ENCODE data around the gene TNS4. TPM values are rescaled to one million over a fixed set of nuclear protein-coding genes. Genes with fewer than 3 reads are reported as not detected.

The TNS4 gene
- total RNA-seq, 1 experiment from 2014 or later = 36.6 TPM

GRCh38 chr17:40478486-40478885, 22.9 kb downstream of the TNS4 start (continued):
- TF ChIP-seq CTCF (IDR thresholded peaks at IDR 0.05 in 2 of 3, conservative IDR thresholded peaks at IDR 0.05 in 1 of 3; ENCODE audit: borderline replicate concordance in 1 of 3, insufficient read depth in 1 of 3, low read depth in 2 of 3, low read length in 2 of 3) = no peak
- no peak for TF ChIP-seq EZH2phosphoT487 (IDR thresholded peaks at IDR 0.05; ENCODE audit: borderline replicate concordance)
- no peak for TF ChIP-seq CEBPB (IDR thresholded peaks at IDR 0.05; ENCODE audit: low read depth)
- no peak for TF ChIP-seq ZFX (IDR thresholded peaks at IDR 0.05)
- no peak for TF ChIP-seq ZBTB33 (IDR thresholded peaks at IDR 0.05; ENCODE audit: extremely low read depth, insufficient replicate concordance, low read length)
- TF ChIP-seq ATF3 (IDR thresholded peaks at IDR 0.05) = no peak
- no peak for TF ChIP-seq CBX3 (IDR thresholded peaks at IDR 0.05; ENCODE audit: low read depth)

- DNase-seq (ENCODE audit: low read depth, low spot score) = no peak
- POLR2A ChIA-PET = interaction anchor here (0.6 kb wide), 1 partner anchor 1987 kb away, joined by 3 read pairs; no protein-coding TSS in a partner anchor
Measured at GRCh38 chr17:40477796-40478195, 23.6 kb downstream of the TNS4 start.

More at GRCh38 chr17:40477796-40478195, 23.6 kb downstream of the TNS4 start:
- Histone ChIP-seq H3K9me3 (ENCODE audit: control insufficient read depth in 1 of 2, insufficient read depth in 1 of 2, low read depth in 1 of 2, low read length in 2 of 2) (no peaks in the 10 kb centered on the region), H3K9me2 (ENCODE audit: insufficient read depth) (no peaks in the 10 kb centered on the region), H3K9ac (ENCODE audit: low read length) (no peak overlapping the region), H3K4me1 (ENCODE audit: control insufficient read depth in 1 of 2, insufficient read depth in 2 of 2, low read length in 2 of 2) (peaks cover 30 to 68% of the 10 kb centered on the region in 2 experiments), H3K27me3 (ENCODE audit: insufficient read depth, low read length) (no peaks in the 10 kb centered on the region), H4K20me1 (ENCODE audit: insufficient read depth) (no peaks in the 10 kb centered on the region), H3K4me3 (replicated peaks in 1 of 2; ENCODE audit: low read depth in 1 of 2, low read length in 2 of 2) (no peak overlapping the region), H2AFZ (ENCODE audit: low read depth, low read length, poor library complexity, severe bottlenecking) (no peak overlapping the region), H3K4me2 (ENCODE audit: low read length) (no peak overlapping the region), H3K27ac (ENCODE audit: low read depth, low read length) (no peak overlapping the region), H3K36me3 (ENCODE audit: control insufficient read depth in 1 of 2, insufficient read depth in 2 of 2, low read length in 2 of 2) (peaks cover 4 to 9% of the 10 kb centered on the region in 2 experiments; a peak in 2 of 4 replicates), H3K79me2 (ENCODE audit: insufficient read depth, low read length) (no peaks in the 10 kb centered on the region)
- CTCF ChIA-PET = interaction anchor here (1.0 kb wide), 1 partner anchor 60 kb away, joined by 3 read pairs; the partner anchor contains the start of gene TOP2A
- ATAC-seq = no peak
- BruUV-seq (replicated peaks) = no TSS peak
- intact Hi-C loops (cut with micrococcal nuclease) = loop anchor here (2.0 kb wide), 2 partner anchors 55 to 119 kb away; no protein-coding TSS in a partner anchor
- TF ChIP-seq JUND (IDR thresholded peaks at IDR 0.05) (no peak), FOSL1 (IDR thresholded peaks at IDR 0.05; ENCODE audit: low read depth) (no peak), ATF3 (IDR thresholded peaks at IDR 0.05) (no peak)
- RAD21 ChIA-PET (ENCODE audit: low non-redundant PET in 1 of 2, low total read pairs in 2 of 2, uncharacterized antibody in 2 of 2, unreplicated experiment in 2 of 2) = no interaction called here
